ENCODE data around the gene CCDC170.
A peak's percentile ranks its signal among the peaks of the same experiment; 100 is the strongest.
"Not testable (repeated sequence)": the region's sequence is repeated elsewhere in the genome, so short reads cannot be mapped to it uniquely, and the experiment has no call there.

Gene CCDC170

DNA sequence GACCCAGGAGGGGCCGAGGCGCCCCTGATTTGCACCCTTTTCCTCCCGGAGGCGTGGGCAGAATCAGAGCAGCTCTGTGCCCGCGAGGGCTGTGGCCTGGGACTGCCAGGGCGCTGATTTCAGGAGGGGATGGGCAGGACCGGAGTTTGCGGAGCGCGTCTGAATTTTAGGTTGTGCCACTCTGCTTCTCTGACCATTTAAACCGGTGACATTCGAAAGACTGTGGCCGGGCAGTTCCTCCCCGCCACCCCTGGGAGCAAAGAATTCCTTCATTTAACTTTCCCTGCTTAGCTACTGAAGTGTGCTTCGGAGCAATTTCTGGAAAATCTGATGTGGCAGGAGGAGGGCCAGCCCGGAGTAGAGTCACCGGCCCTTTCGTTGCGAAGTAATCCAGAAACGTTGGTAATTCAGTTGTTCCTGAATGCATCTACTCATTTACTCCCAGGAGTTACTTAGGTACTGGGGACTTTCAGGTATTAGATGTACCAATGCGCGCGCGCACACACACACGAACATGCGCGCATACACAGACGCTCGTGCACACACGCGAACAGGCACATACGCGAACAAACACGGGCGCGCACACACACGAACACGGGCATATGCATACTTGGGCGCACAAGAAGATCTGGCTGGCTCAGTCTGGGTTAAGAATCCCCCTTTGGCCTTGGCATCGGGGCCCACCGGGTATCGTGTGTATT lies 568 bp downstream of the CCDC170 start:
- DNase-seq (ENCODE audit: low spot score): peak; percentile 32

DNA sequence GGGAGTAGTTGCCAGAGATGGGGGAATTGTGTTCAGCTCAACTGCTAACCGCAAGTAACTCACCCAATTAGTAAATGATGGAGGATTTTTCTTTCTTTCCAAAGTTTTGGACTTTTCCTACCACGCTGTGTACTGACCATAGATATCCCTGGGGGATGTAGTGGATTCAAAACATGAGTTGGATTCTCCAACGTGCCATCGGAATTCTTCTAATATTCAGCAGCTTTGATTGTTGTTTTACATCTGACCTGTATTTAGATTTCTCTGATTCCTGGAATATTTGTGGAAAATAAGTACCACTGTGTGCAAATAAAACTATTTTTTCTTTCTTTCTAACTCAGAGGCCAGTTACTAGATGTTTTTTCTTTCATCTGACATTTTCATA lies 1.1 kb downstream of the CCDC170 start:
- no peak for DNase-seq (ENCODE audit: low spot score)

DNA sequence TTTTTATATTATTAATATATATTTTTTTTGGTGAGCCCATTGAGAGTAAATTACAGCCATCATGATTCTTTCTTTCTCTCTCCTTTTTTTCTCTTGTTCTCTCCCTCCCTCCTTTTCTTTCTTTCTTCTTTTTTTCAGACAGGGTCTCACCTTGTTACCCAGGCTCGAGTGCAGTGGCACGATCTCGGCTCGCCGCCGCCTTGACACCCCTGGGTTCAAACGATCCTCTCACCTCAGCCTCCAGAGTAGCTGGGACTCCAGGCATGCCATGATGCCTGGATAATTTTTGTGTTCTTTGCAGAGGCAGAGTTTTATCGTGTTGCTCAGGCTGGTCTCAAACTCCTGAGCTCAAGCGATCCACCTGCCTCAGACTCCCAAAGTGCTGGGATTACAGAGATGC lies 1.6 kb downstream of the CCDC170 start:
- no peak for DNase-seq (ENCODE audit: low spot score)

DNA sequence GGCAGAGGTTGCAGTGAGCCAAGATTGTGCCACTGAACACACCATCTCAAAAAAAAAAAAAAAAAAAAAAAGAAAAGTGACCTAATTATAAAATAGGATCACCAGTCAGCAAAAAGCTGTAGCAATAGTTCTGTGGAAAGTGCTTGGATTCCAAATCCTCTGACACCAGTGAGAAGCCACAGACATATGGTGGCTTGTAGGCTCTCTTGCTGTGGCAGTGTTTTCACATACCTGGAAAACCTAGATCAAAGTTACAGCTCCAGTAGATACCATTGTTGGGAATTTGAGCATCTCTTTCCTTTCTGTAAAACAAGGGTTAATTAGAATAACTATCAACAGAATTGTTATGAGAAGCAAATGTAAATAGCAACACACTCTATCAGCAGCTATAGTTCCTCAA lies 4.1 kb downstream of the CCDC170 start:
- DNase-seq (ENCODE audit: low spot score): no peak

DNA sequence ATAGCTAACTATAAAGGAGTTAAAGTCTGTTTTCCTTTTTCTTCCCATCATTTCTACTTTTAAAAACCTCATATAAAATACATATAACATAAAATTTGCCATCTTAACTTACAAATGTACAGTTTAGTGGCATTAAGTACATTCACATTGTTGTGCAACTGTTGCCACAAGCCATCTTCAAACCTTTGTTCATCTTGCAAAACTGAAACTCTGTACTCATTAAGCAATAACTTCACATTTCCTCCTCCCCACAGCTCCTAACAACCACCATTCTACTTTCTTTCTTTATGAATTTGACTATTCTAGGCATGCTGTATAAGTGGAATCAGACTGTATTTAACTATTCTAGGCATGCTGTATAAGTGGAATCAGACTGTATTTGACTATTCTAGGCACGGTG lies 4.5 kb downstream of the CCDC170 start:
- DNase-seq (ENCODE audit: low spot score): peak; percentile 25

DNA sequence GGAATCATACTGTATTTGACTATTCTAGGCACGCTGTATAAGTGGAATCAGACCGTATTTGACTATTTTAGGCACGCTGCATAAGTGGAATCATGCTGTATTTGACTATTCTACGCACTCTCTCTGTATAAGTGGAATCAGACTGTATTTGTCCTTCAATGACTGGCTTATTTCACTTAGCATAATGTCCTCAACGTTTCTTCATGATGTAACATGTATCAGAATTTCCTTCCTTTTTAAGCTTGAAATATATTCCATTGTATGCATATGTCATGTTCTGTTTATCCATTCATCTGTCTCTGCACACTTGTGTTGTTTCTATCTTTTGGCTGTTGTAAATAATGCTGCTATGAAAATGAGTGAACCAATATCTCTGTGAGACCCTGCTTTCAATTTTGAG lies 5.7 kb downstream of the CCDC170 start:
- no peak for DNase-seq (ENCODE audit: low spot score)

DNA sequence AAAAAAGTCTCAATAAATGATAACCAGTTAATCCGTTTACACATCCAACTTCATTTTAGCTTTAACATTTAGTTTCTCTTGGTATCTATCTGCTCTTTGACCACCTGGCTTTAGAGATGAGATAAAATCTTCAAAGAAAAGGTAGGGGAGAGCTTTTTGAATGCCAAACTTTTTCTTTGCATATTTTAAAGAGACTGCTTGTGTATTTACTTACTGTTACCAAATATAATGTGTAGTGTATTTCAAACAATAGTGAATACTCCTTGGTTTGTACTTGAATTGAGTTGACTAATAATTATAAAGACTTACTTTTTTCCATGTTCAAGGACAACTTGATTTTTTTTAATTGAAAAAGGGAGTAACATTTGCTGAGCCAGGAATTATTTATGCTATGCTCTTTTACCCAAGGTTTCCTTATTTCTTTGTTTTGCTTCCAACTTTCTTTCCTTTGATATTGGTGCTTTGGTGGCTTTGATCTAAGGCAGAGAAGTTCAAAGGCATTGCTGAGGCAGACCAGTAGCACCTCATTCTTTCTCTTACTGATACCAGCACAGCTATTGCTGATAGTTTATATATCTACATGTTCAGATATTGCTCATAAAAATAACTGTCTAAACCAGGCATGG lies 7.8 kb downstream of the CCDC170 start:
- no peak for DNase-seq (ENCODE audit: low spot score)

DNA sequence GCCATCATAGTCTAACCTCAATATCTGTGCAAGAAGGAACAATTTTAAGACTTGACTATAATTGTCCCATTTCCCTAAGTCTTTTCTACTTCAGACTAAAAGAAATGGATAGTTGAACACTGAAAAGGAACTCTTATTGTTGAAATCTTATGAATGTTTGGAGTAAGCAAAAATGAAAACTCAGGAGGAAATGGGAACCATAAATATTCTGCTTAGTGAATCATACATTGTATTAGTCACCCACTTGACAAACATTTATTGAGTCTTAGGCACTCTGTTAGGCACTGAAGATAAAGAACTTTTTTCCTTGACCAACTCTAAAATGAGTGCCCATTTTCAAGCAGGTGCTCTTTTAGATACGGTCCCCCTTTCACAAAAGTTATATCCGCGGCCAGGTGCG lies 8.7 kb downstream of the CCDC170 start:
- no peak for DNase-seq (ENCODE audit: low spot score)

DNA sequence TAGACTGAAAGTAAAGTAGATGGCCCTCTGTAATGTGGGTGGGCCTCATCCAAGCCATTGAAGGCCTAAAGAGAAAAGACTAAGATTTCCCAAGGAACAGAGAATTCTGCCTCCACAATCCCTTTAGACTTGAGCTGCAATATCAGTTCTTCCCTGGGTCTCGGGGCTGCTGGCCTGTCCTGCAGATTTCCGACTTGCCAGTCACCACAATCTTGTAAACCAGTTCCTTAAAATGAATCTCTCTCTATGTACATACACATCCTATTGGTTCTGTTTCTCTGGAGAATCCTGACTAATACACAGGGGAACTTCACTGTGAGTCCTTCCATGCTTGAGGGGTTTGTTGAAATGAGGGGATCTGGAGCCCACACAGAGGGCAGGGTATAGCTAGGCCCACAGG lies 12.9 kb downstream of the CCDC170 start:
- DNase-seq (ENCODE audit: low spot score): no peak

DNA sequence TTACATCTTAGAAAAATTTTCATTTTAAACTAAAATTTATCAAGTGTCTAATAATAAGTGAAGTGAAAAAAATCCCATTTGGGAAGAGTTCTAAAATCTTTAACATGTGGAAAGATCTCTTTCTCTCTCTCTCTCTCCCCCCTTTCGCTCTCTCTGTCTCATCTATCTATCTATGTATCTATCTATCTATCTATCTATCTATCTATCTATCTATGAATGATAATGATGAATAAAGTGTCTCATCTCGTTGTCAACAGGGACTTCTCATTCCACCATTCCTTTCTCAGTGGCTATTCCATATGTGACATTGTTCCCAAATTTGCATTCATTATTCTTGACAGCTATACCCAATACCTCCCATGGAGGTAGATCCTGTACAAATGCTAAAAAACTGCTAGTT lies 15.2 kb downstream of the CCDC170 start:
- DNase-seq (ENCODE audit: low spot score): no peak

DNA sequence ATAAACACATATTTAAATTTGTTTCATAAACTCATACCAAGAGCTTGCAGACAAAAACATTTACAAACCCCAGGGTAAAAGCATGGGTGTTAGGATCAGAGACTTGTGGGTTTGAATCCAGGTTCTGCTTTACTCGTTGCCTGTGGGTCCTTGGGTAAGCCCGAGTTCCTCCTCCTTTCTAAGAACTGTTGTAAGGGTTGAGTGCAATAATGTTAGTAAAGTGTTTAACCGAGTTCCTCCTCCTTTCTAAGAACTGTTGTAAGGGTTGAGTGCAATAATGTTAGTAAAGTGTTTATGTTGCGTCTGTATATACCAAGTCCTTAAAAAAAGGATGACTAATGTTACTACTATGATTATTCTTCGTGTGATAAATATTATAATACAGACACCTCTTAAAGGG lies 18.7 kb downstream of the CCDC170 start:
- no peak for DNase-seq (ENCODE audit: low spot score)

DNA sequence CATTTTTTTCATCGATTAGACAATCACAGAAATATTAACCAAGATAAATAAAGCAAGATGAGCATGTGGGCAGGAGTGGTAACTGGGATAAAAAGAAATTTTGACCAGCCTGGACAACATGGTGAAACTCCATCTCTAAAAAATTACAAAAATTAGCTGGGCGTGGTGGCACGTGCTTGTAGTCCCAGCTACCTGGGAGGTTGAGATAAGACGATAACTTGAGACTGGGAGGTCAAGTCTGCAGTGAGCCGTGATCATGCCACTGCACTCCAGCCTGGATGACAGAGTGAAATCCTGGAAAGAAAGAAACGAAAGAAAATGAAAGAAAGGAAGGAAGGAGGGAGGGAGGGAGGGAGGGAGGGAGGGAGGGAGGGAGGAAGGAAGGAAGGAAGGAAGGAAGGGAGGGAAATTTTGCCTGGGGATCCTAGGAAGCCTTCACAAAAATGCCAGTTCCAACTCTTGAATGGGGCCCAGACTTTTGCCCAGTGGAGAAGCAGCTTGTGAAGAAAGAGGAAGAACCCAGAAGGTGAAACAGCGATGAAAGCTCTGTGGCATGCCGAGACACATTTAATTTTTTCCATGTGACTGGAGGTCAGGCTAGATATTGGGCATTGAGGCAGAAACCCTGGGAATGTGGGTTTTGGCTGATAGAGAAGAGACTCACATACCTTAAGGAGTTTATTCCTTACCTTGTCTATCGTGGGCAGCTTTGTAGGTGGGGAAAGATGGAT lies 20.3 kb downstream of the CCDC170 start:
- no peak for DNase-seq (ENCODE audit: low spot score)

DNA sequence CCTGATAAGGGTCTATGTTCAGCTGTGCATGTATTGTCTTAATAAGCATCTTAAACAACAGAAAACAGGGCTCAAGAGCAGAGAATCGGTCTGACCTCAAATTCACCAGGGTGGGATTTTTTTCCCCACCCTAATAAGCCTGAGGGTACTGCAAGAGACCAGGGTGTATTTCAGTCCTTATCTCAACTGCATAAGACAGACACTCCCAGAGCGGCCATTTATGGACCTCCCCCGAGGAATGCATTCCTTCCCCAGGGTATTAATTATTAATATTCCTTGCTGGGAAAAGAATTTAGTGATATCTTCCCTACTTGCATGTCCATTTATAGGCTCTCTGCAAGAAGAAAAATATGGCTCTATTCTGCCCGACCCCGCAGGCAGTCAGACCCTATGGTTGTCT lies 25.2 kb downstream of the CCDC170 start:
- DNase-seq (ENCODE audit: low spot score): not testable (repeated sequence)

DNA sequence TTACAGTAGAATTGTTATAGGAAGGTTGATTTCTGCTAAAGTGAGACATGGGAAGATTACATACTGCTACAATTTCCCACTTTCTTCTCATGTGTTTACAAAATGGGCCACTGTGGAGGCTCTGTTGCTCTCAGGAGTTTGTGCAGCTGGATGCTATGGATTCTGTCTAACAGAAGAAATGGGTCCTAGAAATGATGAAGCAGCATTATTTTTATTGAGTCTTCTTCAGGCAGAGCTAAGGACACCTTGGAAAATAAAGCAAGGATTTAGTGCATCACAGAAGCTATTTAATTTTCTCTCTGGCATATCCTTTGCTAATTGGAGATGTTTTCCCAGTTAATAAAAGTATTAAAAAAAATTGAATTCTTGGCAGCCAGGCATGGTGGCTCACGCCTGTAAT lies 29.2 kb downstream of the CCDC170 start:
- no peak for DNase-seq (ENCODE audit: low spot score)

DNA sequence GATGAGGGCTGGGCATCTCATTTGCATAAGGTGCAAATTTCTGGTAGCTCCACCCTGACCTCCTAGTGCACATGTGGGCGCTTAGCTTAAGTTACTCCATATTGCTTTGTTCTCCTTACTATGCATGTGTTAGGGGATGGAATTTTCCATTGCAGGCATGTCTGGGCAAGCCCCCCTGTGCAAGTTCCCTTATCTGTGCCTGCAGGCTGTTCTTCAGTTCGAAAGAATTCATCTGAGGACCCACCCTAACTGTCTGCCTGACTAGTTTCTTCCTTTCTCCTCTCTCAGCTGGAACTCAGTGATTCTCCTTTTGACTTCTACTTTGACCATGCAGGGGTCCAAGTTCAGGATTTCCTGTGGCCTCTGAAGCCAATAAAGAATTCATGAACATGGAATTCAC lies 30.2 kb downstream of the CCDC170 start:
- no peak for DNase-seq (ENCODE audit: low spot score)

DNA sequence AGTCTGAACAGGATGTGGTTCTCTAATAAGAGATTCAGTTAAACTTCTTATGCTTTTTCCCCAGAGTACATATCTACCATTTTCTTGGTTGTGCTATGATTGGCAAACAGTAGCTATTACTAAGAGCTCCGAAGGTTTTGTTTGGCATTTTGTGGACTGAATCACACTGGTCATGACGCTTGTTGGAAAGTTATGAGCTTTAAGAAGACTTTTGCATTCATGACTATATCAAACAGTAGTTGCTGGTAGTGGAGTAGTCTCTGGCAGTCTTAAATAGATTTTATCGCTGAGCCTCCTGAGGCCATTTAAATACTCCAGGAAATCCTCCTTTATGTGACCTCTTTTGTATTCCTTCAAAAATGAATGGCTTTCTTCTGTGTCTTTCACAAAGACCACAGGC lies 40.8 kb downstream of the CCDC170 start:
- no peak for DNase-seq (ENCODE audit: low spot score)

DNA sequence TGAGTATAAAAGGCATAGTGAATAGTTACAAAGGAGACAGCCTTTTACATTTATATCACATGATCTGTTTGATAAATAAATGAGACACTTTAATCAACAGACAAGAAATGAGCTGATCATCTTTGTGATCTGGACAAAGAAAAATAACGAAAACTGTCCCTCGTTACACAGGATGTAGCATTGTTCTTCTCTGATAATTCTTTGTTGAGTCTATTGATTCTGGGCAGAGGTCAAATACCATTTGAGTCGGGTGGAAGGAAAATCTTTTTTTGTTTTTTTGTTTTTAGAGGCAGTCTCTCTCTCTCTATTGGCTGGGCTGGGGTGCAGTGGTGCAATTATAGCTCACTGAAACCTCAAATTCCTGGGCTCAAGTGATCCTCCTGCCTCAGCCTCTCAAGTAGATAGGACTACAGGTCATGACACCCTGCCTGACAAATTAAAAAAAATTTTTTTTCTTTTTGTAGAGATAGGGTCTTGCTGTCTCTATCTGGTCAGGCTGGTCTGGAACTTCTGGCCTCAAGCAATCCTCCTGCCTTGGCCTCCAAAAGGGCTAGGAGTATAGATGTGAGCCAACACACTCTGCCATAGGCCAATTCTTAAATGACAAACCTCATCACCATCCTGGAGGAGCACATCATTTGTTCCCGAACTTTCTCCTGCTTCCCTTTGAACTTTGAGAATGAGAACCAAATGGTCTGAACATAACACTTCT lies 41.8 kb downstream of the CCDC170 start:
- no peak for DNase-seq (ENCODE audit: low spot score)

DNA sequence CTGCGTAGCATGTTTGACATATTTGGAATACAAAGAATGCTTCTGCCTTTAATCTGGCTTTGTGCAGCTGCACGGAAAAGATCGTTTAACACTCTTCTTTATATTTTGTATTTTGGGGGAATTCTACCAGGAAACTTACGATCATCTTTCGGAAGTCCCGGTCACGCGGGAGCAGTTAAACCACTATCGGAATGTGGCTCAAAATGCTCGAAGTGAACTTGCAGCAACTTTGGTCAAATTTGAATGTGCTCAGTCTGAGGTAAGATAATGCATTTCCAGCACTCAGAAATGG lies 42.3 kb downstream of the CCDC170 start:
- no peak for DNase-seq (ENCODE audit: low spot score)

DNA sequence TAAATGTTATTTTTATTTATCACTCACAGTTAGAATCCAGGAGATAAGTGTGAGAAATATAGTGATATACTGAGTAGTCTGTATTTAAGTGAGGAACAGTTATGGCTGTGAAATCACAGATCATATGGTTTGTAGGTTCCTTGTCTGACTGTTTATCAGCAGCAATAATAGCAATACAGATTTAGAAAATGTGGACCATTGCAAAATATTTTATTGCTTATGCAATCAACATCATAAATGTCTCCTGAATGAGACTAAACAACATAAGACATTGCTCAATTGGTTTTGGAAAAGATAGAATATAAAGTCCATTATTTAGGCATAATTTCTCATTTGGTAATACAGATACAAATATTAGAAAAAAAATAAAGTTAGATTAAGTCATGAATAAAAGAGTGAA lies 43.7 kb downstream of the CCDC170 start:
- DNase-seq (ENCODE audit: low spot score): no peak

DNA sequence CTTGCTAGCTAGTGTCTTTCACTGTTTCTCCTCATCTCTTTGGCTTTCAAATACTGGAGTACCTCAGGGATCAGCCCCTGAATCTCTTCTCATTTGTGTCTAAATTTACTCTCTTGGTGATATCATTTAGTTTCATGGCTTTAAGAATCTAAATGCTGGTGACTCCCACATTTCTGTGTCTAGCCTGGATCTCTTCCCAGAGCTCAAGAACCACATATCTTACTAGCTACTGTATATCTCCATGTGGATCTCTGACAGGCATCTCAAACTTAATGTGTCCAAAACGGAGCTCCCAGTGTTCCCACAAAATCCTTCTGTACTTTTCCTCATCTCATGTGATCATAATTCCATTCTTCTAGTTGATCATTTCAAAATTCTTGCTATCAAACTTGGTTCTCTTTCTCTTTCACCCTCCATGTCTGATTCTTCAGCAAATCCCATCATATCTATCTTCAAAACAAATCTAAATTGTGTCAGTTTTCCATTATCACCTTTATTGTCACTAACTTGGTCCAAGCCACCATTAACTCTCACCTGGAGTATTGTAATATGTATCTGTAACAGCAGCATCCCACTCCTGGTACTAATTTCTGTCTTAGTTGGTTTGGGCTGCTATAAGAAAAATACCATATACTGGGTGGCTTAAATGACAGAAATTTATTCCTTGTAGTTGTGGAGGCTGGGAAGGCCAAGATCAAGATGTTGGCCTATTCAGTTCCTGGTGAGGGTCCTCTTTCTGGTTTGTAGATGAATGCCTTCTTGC lies 45.9 kb downstream of the CCDC170 start:
- DNase-seq (ENCODE audit: low spot score): no peak

DNA sequence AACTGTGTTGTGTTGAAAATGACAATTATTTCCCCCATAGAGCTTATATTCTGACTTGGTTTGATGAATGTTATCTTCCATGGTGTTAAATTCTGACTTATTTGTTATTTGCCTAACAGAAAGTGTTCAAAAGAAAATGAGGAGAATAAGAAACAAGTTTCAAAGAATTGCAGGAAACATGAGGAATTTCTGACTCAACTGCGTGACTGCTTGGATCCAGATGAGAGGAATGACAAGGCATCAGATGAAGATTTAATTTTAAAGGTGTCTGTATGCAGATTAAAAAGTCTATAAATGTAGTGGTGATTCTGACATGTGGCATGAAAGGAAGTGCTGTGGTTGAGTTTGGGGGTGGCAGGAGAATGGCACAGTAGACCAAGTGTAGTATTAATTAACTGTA lies 50.6 kb downstream of the CCDC170 start:
- no peak for DNase-seq (ENCODE audit: low spot score)

DNA sequence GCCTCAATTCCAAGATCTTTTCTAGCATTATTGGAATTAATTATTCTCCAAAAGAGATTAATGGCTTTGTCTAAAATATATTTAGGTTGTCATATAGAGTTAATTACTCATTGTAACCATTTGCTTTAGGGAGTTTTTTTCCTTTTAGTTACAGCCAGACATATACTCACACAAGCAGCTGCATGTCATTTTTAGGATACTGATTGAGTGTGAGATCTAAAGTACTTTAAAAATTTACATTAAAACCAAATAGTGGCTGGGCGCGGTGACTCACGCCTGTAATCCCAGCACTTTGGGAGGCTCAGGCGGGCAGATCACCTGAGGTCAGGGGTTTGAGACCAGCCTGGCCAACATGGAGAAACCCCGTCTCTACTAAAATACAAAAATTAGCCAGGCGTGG lies 51.1 kb downstream of the CCDC170 start:
- not testable (repeated sequence) for DNase-seq (ENCODE audit: low spot score)
